Measurements from ENCODE around the gene DIAPH3.

Gene DIAPH3

DNA sequence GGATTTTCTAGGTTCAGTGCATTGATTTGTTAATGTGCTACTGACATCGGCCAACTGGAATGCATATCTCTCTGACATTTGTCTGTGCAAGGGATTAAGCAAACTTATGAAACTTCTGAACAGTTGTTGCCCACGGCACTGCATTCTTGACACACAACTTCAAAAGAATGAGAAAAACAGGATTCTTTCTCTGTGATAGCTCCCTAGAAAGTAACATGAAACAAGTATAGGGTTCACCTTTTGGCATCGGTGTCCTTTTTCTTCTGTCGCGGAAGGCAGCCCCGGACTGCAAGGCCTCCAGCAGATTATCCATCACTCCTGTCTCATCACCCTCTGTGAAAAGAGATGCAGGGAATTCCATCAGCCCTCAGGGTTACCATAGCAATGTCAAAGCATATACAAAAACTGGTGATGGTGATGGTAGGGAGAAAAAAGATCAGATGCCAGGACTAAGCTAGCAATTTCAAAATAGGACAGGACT is 389.2 kb downstream of the DIAPH3 start:
- DNase-seq = no peak

DNA sequence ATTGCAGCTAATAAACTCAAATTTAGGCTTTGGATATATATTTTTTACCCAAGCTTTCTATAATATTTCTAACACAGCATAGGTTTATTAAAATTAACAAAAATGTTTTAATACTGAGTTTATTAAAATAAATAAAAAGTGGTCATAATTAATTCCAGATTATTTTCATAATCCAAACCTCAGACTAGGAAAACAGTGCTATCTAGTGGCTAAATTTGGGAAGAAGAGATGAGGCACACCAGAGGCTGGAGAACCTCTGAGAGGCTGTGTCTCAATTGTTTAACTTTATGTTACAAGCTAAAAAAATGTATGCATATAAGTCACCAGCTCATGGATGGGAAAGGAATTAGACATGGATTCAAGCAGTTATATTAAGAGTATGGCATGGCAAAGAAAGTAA is 392.5 kb downstream of the DIAPH3 start:
- DNase-seq = peak; percentile 22 to 49

DNA sequence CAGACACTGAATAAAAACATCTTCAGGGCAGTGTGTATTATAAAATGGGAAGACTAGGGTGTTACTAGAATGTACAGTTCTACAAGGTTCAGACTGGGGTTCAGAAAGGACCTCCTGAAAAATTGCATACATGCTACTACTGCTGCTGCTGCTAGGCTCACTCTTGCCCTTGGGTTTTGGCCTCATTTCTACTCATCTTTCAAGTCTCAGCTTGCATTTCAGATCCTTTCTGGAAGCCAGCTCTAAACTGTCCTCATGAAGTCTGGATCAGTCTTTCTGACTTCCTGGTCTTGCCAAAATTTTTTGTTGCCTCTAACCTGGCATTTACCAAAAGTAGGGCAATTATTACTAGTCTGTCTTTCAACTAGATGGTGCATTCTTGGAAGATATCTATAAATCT is 393.3 kb downstream of the DIAPH3 start:
- no peak for DNase-seq

DNA sequence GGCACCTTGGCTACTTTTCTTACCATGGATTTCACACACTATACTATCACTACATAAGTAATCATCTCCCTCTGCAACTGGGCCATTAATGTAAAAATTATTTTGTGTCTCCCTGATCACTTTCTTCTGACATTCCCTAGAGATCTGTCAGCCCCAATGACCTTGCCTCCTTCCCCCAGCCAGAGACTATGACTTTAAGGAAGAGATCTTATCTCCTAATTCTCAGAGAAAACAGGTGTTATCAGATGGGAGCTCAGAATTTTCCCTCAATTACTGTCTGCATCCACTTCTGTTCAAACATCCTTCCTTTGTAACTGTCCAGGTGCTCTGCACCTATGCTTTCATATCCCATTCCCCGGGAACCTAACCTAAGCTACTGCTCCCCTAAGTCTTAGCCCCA is 397.5 kb downstream of the DIAPH3 start:
- DNase-seq = no peak

DNA sequence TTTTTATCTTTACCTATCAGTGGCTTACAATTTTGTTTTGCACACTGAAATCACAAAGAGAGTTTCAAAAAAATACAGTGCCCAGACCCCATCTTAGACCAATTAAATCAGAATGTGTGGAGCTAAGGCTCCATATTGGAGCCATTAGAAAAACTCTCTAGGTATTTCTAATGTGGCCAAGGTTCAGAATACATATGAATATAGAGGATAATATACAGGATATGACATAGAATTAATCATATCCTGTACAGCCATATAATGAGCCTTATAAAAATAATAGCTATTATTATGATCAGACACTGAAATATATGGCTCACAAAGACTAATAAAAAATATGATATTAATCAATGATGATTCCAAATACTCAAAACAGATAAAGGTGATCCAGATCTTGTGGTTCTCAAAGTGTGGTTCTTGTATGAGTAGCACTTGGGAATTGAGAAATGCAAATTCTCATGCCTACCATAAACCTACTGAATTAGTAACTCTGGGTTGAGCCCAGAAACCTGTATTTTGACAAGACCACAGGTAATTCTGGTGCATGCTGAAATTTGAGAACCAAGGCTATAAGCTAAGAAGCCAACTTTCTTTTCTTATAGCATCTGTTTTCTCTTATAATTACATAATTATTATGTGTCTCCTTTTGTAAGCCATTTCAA is 408.0 kb downstream of the DIAPH3 start:
- no peak for DNase-seq

DNA sequence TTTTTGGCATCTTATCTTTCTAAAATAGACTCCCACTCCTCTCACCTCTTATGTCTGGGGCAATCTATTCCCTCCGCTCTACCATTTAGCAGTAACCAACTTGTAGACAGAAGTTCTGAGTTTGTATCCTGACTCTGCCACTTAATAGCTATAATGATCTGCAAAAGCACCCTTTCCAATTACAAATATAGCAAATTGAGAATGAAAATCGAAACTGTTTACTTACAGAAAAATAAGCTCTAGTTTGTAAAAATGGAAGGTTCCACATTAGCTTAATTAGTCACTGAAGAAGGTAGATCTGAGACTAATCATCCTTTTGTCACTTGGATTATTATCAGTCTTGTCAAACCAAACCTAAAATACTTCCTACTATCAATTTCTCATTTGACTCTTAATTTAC is 409.3 kb downstream of the DIAPH3 start:
- no peak for DNase-seq

DNA sequence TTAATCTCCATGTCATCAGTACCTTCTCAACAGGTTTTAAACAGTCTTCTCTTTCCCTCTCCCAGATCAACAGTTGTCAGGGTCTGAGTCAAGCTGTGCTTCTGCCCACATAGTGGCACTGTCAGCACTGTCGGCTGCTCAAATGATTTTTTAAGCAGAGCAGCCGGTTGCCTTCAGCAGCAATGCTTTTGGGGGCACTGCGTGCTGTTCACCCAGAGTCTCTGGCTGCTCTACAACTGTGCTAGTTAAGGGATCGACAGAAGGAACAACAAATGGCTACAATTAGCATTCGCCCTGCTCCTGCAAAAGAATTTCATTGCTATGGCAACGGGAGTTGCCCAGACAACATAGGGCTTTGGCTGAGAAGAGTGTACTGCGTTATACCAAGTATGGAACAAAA is 412.9 kb downstream of the DIAPH3 start:
- no peak for DNase-seq

DNA sequence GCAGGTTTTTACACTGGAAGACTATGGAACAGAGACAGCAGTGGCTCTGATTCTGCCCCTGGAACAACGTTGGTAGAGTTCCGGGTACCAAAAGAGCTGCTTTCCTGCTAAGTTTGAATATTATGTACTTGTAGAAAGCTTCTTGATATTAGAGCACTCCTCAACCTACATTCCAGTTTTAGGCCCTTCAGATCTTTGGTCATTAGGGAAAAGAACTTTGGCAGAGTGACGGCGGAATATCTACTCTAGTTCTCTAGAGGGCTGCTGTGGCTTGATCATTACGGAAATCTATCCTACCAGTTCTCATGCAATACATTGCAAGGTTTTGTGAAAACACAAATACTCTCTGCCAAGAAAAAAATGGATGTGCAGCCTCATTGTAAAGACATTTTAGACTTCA is 415.7 kb downstream of the DIAPH3 start:
- DNase-seq = no peak

DNA sequence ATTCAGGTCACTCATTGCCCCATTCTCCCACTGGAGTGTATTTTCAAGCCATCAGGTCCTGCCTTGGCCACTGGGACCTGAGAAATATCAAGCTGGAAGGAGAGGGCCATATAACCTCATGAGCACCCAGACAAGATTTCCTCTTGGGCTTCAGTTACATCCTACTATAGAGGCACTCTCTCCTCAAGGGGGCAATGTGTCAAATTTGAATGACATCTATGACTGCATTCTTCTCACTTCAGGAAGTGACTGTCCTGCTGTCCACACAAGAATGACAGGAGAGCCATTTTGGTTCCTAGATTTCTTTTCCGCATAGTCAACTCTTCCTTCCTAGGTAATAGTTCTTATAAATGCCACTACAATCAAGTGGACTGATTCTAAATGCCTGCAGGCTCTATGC is 416.2 kb downstream of the DIAPH3 start:
- DNase-seq = no peak

DNA sequence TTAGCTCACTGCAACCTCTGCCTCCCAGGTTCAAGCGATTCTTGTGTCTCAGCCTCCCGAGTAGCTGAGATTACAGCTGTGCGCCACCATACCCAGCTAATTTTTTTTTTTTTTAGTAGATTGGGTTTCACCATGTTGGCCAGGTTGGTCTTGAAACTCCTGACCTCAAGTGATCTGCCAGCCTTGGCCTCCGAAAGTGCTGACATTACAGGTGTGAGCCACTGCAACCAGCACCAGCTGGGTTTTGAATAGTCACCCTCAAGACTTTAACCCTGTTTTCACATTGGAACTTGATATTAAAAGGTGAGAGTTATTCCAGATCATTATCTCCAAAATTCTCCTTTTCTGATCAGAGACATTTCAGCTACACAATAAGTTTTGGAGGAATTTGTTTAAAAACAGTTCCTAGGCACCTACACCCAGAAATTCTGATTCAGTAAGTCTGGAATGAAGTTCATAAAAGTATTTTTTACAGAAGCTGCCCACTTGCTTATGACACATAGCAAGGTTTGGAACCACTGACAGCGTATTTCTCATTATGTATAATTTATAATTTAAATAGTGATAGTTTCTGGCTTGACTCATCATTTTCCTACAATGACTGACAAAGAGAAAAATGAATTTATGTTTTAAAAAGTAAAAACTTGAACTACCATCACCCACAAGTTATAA is 417.3 kb downstream of the DIAPH3 start:
- no peak for DNase-seq

DNA sequence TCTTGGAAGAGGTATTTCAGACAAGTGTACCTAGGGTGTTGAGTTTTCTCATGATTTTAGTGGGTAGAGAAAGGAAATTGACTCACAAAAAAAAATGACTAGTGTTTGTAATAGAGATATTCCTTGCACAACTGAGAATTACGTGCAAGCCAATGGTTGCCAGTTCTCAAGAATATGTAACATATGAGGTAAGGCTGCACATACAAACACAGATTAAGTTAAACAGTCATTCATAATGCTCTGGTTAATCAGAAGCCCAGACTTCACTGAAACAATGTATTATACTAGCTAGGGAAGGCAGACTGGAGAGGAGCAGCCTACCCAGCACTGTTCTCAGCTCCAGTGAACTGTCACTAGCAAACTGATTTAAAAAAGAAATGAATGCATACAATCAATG is 418.3 kb downstream of the DIAPH3 start:
- DNase-seq = no peak

DNA sequence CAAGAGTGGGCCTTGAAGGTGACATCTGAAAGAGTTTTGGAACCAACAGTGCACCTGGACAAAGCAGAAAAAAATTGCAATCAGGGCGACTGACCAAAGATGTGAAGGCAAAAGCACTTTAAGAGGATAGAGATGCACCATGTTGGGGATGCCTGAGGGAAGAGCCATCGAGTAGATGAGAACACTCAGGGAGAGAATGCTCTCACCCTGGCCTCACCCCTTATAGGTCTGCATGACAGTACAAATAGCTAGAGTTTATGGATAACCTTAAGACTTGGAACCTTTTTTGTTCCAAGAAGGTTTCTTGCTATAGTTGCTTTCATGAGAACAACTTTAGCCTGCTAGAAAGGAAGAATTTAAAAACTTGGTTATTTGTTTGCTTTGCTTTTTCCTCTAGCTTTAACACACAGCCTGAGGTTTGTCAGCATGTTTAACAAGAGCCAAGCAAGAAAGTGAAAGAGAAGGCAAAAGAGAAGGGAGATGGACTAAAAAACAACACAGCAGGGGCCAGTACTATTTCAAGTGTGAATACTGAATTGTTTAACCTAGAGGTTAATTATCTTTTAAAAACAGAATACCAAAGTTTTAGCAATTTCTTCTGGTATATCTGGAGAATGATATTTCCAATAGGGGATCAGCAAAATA is 418.9 kb downstream of the DIAPH3 start:
- DNase-seq = no peak

DNA sequence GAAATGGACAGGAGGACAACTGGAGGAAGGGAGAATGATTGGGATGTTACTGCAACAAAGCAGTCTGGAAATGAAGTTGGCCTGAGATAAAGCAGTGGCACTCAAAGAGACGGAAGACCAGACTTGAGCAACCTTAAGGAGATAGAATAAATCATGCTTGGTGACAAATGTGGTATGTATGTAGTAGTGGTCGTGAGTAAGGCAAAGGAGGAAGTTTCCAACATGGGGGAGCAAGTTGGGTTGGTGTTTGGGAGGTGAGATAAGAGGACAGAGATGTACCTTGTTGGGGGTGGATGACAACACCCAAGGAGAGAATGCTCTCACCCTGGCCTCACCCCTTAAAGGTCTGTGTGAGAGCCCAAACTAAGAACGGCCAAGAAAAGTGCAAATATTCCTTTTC is 420.5 kb downstream of the DIAPH3 start:
- DNase-seq = no peak

DNA sequence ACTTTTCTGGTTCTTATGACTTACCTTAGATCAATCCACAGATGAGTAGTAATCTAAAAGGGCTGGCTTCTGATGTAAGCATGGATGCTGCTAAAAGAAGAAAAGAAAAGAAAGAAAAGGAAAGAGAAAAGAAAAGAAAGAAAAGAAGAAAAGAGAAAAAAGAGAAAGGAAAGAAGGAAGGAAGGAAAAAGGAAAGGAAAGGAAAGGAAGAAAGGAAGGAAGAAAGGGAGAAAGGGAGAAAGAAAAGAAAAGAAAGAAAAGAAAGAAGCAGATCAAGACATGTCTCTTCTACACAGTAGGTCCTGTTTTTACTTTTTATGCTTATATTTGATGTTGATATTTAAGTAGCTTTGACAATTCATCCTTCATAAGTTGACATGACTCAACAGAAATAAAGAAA is 421.3 kb downstream of the DIAPH3 start:
- DNase-seq = no peak

DNA sequence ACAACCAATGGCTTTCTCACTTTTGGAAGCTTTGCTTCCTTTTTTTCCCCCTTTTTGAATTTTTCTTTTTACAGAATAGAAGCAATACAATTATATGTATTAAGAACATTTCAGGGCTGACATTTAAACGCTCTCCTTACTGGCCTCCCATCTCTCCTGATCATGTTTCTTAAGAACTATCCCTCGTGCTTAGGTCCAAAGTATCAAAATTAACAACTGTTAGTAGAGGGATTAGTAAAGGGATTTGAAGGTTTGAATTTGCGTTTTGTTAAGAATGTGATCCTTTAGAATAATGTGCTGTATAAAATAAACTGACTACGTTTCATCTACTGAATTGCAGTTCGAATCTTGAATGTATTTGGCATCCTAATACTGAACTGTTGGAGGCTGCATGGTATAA is 424.8 kb downstream of the DIAPH3 start:
- DNase-seq = no peak

DNA sequence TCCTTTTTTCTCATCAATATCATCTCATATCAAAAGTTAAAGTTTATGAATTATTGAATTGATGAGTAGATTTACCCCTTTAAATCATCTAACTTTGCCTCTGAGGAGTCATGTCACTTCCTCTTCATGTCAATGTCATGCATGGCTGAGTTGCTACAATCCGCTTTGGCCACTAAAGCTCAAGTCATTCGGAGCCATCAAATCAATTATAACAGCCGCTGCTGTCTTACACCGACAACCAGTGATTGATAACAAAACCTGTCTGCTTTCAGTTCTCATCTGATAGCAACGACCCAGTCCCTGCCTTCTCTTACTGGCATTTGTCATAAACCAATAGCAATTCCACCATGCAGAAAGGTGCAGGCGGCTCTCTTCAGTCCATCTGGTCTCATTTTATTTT is 429.3 kb downstream of the DIAPH3 start:
- DNase-seq = no peak

DNA sequence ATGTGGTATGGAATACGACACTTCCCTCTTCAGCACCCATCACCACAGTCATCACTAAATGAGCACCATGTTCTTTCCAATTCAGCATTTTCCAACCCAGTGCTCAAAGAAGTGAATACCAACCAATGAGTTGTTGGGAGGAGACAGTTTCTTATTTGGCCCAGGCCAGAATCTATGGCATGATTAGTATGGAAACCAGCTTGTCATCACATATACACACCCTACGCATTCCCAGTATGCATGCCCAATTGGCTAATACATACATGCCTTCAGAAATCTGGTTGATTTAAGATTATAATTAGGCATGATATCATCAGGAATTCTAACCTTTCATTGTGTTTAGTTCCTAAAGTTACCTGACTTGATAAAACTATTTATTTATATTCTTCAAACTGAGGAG is 430.0 kb downstream of the DIAPH3 start:
- no peak for DNase-seq

DNA sequence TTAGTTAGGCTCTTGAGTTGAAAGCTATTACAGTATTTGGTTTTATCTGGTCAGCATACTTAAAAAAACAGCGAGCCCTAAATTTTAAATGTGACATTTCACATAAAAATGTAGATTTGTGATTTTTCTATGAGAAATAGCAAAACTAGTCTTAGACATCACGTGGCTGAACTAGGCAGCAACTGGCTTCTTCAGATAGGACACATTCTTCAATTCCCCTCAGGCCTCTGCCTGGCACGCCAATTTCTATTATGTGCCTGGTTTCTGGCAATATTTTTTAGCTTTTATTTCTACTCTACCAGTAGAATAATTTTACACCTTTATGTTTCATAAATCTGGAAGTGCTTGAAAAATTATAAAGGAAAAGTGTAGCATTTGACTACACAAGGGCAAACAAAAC is 433.7 kb downstream of the DIAPH3 start:
- no peak for DNase-seq

DNA sequence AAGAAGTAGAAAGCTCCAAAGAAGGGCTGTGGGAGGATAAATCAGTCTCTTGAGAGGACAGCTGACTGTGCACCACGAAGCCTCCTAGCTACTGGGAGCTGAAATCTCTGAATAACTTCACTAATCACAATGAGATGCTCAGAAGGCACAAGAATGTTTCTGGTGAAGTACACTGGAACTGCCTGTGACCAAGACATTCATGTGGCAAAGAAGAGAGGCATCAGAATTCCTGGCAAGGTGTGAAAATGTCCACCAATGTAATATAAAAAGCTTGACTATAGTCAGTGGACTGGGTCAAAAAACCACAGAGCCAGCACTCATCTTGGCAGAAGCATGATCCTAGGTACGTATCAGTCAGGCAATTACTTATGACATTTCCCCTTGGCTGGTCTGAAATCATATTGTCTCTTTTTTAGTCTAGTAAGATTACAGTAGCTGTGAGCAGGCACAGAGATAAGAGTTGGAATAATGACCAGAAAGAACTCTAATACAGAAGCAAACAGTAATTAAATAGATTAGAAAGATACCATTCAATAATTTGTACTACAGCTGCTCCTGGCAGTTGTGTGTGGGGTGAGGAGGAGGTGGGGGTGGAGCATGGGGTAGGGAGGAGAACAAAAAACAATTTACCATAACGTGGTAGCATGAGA is 434.7 kb downstream of the DIAPH3 start:
- DNase-seq = no peak

DNA sequence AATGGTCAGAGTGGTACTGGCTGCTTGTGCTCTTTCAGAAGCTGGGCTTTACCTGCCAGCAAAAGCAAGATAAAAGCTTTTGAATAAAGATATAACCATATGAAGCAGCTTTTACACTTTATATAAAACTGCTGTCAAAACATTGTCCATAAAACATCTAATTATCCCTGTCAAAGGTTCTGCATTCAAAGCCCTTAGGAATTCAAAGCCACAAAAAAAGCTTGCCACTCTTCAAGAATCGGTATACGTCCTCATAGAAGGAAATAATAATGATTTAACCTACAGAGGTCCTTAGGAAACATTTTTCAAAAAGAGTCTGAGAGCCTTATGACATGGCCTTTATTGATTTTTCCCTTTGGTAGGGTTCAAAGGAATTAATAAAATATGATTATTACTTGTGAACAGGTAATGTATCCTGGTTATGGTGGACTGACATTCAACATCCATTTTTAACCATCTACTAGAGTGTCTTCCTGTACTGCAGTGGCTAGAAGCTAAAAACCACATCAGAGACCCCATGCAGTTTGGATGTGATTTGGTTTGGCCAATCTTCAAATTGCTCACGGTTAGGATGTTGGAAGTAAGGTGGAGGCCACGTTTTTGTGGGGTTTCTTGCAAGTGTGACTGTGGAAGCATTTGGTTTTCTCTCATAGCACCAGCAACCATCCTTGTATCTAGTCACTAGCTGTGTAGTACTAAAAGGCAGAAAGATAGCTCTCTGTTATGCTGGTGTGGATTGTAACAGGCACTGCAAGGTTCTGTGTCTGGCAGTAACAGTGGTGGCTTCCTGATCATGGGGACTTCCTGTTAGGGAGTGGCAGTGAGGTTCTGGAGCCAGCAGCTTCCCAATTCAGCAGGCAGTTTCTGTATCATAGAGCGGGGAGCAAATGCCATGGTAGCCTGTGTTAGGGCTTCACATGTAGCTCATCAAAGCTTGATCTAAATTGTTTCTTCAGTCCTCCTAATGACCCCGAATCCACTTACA is 441.5 kb downstream of the DIAPH3 start:
- DNase-seq = peak; percentile 58 to 75

DNA sequence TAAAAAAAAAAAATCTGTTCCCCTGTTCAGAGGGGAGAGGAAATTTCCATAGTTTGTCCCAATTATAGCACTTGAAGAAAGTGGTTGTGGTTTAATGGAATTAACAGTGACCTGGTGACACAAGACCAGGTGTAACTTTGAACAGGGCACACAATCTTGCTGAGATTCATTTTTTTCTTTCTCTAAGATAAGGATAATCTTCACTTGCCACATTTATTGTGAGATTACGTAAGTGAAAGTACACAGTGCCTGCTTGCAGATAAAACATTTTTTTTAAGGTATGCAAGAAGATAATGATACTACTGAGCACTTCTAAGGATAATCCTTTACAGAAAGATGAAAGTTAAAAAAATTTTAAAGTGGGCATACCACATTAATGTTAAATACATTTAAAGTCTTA is 448.1 kb downstream of the DIAPH3 start:
- DNase-seq = no peak

DNA sequence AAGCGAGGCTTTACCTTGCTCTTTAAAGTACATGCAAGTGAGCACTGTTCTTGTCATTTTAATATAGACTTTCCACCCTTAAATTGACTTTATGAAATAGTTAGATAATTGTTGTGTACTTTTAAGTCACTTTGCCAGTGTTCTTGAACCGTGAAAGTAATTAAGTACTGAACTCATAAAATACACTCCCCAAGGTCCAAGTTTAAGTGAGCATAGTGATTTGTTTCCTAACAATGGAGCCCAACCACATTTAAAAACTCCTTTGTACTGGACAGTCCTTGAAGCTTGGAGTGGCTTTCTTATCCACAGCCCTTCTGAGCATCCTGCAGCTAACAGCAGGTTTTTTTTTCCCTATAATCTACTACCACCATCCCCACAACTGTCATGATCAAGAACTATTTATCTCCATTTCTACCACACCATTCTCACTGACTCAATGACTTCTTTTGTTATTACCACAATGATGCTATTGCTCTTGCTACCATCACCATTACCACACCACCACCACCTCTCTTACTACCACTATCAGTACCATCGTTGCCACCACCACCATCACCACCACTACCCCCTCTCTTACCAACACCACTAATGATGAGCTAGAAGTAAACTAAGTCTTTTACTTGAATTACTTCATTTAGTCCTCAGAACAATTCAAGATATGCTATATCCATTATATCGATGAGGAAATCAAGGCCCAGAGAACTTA is 452.6 kb downstream of the DIAPH3 start:
- no peak for DNase-seq
